ENCODE data around the gene NAPA.

The NAPA gene

DNA sequence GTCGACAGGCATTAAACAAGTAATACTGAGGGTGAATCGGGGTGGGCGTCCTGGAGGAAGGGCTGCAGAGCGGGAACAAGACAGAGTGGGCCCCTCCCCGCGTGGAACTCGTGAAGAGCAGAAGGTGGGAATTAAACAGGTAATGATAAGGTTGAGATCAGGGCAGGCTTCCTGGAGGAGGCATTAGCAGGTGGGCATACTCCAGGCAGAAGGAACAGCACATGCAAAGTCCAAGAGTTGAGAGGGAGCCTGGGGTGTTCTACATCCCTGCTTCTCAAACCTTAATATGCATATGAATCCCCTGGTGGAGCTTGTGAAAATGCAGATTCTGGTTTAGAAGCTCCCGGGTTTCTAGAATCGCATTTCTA lies 66.5 kb downstream of the NAPA start:
- no peak for DNase-seq

DNA sequence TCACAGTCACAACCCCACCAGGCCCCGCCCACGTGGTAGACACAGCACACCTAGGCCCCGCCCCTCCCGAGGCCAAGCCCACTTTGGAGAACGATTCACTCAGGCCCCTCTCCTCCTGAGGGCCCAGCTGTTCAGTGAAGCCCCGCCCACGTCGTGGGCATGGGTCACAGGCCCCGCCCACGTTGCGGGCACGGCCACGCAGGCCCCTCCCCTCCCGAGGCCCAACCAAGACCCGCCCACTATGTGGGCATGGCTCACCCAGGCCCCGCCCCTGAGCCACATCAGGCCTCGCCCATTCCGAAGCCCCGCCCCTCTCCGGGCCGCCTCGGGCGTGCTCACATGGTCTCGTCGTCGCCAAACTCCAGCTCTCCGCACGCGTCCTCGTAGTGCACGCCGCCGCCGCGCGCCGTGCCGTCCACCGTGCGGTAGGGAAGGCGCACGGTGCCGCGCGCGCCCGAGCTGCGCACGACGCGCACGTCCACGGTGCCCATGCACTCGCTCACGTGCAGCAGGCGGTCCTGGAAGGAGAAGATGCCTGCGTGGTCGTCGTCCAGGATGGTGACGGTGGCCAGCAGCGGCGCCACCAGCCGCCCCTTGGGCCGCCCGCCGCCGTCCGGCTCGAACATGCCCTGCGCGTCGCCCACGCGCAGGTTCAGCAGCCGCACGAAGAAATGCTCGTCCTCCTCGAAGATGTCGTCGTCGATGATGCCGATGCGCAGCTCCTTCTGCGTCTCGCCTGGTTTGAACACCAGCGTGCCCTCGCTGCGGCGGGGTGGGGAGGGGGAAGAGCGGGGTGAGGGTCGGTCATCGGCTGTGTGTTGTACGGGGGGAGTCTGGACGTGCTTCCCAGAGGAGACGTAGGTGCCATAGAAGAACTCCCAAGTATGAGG lies 67.1 kb downstream of the NAPA start:
- DNase-seq = peak; percentile 55

DNA sequence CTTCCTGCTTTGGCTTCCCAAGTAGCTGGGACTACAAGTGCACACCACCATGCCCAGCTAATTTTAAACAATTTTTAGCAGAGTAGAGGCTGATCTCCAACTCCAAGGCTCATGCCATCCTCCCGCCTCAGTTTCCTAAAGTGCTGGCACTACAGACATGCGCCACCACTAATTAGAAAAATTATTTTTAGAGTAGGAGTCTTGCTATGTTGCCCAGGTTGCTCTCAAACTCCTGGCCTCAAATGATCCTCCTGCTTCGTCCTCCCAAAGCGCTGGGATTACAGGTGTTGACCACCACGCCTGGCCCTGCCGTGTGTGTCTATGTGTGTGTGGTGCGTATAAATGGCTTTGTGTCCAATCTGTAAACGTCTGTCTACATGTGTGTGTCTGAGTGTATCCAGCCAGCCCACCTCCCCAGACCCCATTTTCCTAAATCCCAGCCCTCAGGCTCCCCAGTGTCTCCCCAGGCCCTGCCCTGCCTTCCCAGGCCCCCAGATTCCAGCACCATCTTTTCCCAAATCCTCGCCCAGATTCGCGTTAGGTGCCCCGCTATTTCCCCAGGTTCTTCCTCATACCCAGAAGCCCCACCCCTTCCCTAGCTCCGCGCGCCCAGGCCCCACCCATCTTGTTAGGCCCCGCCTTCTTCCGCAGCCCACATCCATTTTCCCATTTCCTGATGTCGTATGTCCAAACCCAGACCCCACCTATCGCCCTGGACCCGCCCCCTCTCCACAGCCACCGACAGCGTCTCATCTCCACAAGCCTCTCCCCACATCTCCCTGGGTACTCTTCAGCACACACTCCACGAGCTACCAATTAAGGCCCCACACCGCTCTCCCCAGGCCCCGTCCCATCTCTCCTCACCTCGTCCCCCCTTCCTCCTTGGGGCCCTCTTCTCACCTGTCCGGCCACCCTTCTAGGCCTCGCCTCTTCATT lies 68.1 kb downstream of the NAPA start:
- DNase-seq = no peak

DNA sequence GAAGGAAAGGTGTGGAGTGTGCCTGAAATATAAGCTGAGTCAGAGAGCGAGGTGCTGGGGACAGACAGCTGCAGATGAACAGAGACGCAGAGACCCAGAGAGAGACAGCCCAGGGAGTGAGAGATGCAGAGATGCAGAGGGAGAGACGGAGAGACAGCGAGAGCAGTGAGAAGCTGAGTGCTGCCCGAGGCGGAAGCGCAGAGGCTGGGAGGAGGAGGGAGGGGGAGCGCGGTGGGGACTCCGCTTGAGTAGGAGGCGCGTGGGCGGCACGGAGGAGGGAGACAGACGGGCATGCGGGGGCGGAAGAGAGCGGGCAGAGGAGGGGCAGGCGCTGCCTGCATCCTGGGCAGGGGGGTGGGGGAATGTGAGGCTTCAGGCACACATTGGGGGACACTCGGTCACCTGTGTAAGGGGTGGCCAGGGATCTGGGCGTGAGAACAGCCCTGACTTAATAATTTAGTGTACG lies 68.9 kb downstream of the NAPA start:
- peak; percentile 64 for DNase-seq

DNA sequence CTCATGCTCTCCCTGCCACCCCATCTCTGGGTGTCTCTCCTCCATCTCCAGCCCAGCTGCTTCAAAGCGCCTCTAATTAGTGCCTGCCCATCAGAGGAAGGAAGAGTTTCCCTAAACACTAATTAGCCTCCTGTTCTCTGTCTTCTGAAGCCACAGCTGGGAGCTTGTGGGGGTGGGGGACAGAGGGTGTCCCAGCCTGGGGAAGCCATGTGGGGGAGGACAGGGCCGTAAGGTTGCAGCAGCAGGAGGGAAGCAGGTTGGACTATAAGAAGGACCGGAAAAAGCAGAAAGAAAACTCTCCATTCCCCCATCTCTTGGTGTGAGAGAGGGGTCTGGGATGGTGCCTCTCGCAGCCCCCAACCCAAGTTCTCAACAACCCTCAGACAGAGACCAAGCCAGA lies 69.3 kb downstream of the NAPA start:
- no peak for DNase-seq

DNA sequence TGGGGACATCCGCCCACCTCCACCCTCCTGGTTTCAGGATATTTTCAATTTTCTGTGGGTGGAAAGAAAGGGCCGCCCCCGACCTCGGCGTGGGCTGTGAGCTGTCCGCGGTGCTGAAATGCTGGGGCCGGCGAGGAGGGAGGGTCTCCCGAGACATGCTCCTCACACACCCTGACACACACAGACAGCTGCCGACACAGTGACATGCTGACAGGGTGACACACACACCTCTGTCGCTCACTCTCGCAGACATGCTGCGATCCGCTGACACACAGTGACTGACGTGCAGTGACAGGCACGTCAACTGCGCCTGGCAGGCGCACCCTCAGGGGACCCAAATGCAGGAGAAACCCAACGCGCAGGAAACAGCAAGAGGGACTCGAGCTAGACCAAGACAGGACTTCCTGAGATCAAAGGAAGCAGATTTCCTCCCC lies 70.5 kb downstream of the NAPA start:
- DNase-seq = peak; percentile 46

DNA sequence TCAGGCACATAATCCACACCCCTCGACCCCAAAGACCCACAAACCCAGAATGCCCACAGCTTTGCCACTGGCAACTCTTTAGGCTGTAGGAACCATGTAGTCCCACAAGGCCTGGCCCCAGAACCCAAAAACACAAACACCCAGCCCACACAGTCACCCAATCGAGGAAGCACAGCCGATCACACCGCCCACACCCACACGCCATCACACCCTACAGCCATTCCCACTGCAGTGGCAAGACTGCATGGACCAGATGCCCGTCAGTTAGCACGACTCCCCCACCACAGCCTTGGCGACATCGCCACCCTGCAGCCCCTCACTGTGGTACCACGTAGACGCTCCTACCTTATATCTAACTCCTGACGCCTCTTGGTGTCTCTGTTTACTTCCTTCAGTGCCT lies 71.5 kb downstream of the NAPA start:
- DNase-seq = no peak

DNA sequence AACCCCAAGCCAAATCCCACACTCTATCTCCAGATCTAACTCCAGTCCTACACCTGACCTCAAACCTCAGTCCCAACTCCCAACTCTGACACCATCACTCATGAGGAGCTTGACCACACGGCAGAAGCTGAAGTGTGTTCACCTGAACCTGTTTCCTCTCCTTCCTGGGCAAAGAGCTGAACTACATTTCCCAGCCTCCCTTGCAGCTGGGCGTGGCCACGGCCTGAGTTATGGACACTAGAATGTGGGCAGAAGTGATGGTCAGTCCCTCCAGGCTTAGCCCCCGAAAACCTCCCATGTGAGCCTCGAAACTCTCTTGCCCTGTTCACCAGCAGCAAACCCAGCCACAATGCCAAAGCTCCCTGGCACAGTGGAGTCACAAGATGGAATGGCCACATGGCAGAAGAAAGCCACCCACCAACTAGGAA lies 76.1 kb downstream of the NAPA start:
- DNase-seq = no peak

Data from activated CD4-positive, alpha-beta T cell treated with anti-CD3 and anti-CD28 coated beads, Interleukin-2, amount 50 U/mL, for 1 hour (primary cell).